ENCODE results near the gene PI4KB. TPM values are rescaled to one million over a fixed set of nuclear protein-coding genes. Genes with fewer than 3 reads are reported as not detected.
A peak's percentile ranks its signal among the peaks of the same experiment; 100 is the strongest.

The PI4KB gene
- polyA plus RNA-seq, 1 of the 3 experiments (the other 2 are of a cell fraction): 62.9 TPM

GRCh38 chr1:151287341-151287699 is 39.9 kb downstream of the PI4KB start (continued):
- TF ChIP-seq ZBTB33 (IDR thresholded peaks at IDR 0.05; ENCODE audit: borderline replicate concordance, low read depth): no peak

- Histone ChIP-seq H3K9me2 (no peaks in the 10 kb centered on the region), H3K4me1 (ENCODE audit: control insufficient read depth in 1 of 2, insufficient read depth in 2 of 2, low read depth in 1 of 2, low read length in 1 of 2) (peaks cover 0 to 14% of the 10 kb centered on the region in 2 experiments; a peak in 1 of 4 replicates), H3K9me3 (no peaks in the 10 kb centered on the region), H3F3A (replicated peaks; ENCODE audit: insufficient read depth) (no peaks in the 10 kb centered on the region), H3K79me2 (ENCODE audit: insufficient read depth) (peaks cover 55% of the 10 kb centered on the region), H3K4me3 (ENCODE audit: low read depth in 2 of 2, low read length in 1 of 2) (no peak overlapping the region), H3K27ac (ENCODE audit: low read depth in 2 of 2, low read length in 1 of 2) (no peak overlapping the region), H4K20me1 (ENCODE audit: insufficient read depth) (0 out of 2 replicates have a peak, but pooled peaks cover 4% of the 10 kb centered on the region), H3K27me3 (ENCODE audit: insufficient read depth) (no peaks in the 10 kb centered on the region), H3K4me2 (no peak overlapping the region), H2AFZ (ENCODE audit: low read depth) (no peak overlapping the region), H3K36me3 (replicated peaks in 1 of 2; ENCODE audit: control insufficient read depth in 1 of 2, insufficient read depth in 2 of 2, low read length in 1 of 2) (peaks cover 18 to 55% of the 10 kb centered on the region in 2 experiments), H3K9ac (no peak overlapping the region)
- 87% methylated on average over 7 of the region's 10 CpGs for WGBS (ENCODE audit: low lambda C conversion rate)
- POLR2A ChIA-PET: no interaction called here
- TF ChIP-seq USF1 (IDR thresholded peaks at IDR 0.05; ENCODE audit: borderline replicate concordance, low read depth) (no peak), PBX3 (IDR thresholded peaks at IDR 0.05) (no peak), CHD2 (IDR thresholded peaks at IDR 0.05; ENCODE audit: low read length, partially characterized antibody) (no peak), SMC3 (IDR thresholded peaks at IDR 0.05; ENCODE audit: low read depth, low read length) (no peak), RAD21 (IDR thresholded peaks at IDR 0.05; ENCODE audit: low read length) (no peak)
- CTCF ChIA-PET: interaction anchor here (1.0 to 5.7 kb wide), 3 partner anchors 9 to 54 kb away, joined by 3 to 28 read pairs (median 5); no protein-coding TSS in a partner anchor
- DNase-seq: no peak
Observed at GRCh38 chr1:151286619-151287340, 40.4 kb downstream of the PI4KB start.

- H3K4me1 ChIP-seq (ENCODE audit: control insufficient read depth in 1 of 2, insufficient read depth in 2 of 2, low read depth in 1 of 2, low read length in 1 of 2): peaks cover 0 to 14% of the 10 kb centered on the region in 2 experiments; a peak in 1 of 4 replicates
- no peaks in the 10 kb centered on the region for H3K9me3 ChIP-seq
- H3K9me2 ChIP-seq: no peaks in the 10 kb centered on the region
- H3K79me2 ChIP-seq (ENCODE audit: insufficient read depth): peaks cover 54% of the 10 kb centered on the region
- peaks cover 4% of the 10 kb centered on the region for H3F3A ChIP-seq (replicated peaks; ENCODE audit: insufficient read depth)
- H3K4me3 ChIP-seq (ENCODE audit: low read depth in 2 of 2, low read length in 1 of 2): no peak overlapping the region
- H4K20me1 ChIP-seq (ENCODE audit: insufficient read depth): 0 out of 2 replicates have a peak, but pooled peaks cover 4% of the 10 kb centered on the region
- DNase-seq: no peak
- H3K27ac ChIP-seq (ENCODE audit: low read depth in 2 of 2, low read length in 1 of 2): no peak overlapping the region
- no peak overlapping the region for H2AFZ ChIP-seq (ENCODE audit: low read depth)
- peak overlapping the region; percentile 100 for H3K4me2 ChIP-seq
- no peaks in the 10 kb centered on the region for H3K27me3 ChIP-seq (ENCODE audit: insufficient read depth)
- ChIA-PET POLR2A (interaction anchor here (0.6 to 1.1 kb wide), 2 partner anchors 116 to 419 kb away, joined by 3 to 4 read pairs; partner anchors contain the start of gene PSMB4), CTCF (interaction anchor here (0.8 to 5.7 kb wide), 6 partner anchors 9 to 72 kb away, joined by 3 to 36 read pairs (median 3); no protein-coding TSS in a partner anchor)
- H3K9ac ChIP-seq: no peak overlapping the region
- peaks cover 18 to 32% of the 10 kb centered on the region in 2 experiments for H3K36me3 ChIP-seq (replicated peaks in 1 of 2; ENCODE audit: control insufficient read depth in 1 of 2, insufficient read depth in 2 of 2, low read length in 1 of 2)
- 68% methylated on average over 2 of the region's 2 CpGs for WGBS (ENCODE audit: low lambda C conversion rate)
- TF ChIP-seq MAX (IDR thresholded peaks at IDR 0.05; ENCODE audit: low read depth) (no peak), IRF3 (IDR thresholded peaks at IDR 0.05; ENCODE audit: low read depth, low read length) (no peak), FOSL2 (IDR thresholded peaks at IDR 0.05; ENCODE audit: borderline replicate concordance, low read depth) (no peak), GATA2 (CRISPR knock-in tag; IDR thresholded peaks at IDR 0.05) (no peak), MXI1 (IDR thresholded peaks at IDR 0.05; ENCODE audit: low read depth, low read length) (no peak), SMC3 (IDR thresholded peaks at IDR 0.05; ENCODE audit: low read depth, low read length) (no peak), ZBTB33 (IDR thresholded peaks at IDR 0.05; ENCODE audit: borderline replicate concordance, low read depth) (no peak), FOXM1 (IDR thresholded peaks at IDR 0.05; ENCODE audit: low read depth) (no peak), POLR2AphosphoS5 (IDR thresholded peaks at IDR 0.05; ENCODE audit: low read depth, low read length) (no peak), EZH2phosphoT487 (IDR thresholded peaks at IDR 0.05; ENCODE audit: borderline replicate concordance, low read depth) (no peak), RAD21 (IDR thresholded peaks at IDR 0.05; ENCODE audit: low read length) (no peak)
Observed at GRCh38 chr1:151284013-151284577, 43.1 kb downstream of the PI4KB start.
